CD4-positive, alpha-beta T cell treated with Interleukin-17A for 1 hour (primary cell): ENCODE results near the gene SMIM44.
"Not testable (repeated sequence)": the region's sequence is repeated elsewhere in the genome, so short reads cannot be mapped to it uniquely, and the experiment has no call there.

Source experiments
- DNase-seq: peaks from one replicate; pipeline ENCODE4 v3.0.0-alpha.2; 2020

Gene SMIM44

GRCh38 chr19:3483226-3483628 lies at the start of gene SMIM44:
TSS of gene SMIM44 (minus strand) at chr19:3483441. CDS start at chr19:3483403, 38 bp downstream.
- no peak for DNase-seq

DNA sequence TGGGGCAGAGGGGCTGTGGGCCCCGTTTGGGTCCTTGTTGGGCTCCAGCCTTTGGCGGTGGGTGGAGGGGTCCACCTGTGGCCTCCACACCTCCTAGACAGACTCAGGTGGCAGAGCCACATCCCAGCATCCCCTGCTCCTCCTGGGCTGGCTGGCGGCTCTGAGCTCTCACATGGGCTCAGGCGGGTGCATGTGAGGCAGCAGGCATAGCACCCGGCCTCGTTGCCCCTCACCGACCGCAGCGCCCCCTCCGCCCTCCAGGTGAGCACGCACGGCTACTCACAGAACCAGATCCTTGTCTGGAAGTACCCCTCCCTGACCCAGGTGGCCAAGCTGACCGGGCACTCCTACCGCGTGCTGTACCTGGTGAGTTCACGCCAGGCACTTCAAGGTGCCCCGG lies 49.8 kb upstream of the SMIM44 start:
- DNase-seq, result no peak

GRCh38 chr19:3532154-3532786 lies 49.0 kb upstream of the SMIM44 start:
- DNase-seq, result no peak

DNA sequence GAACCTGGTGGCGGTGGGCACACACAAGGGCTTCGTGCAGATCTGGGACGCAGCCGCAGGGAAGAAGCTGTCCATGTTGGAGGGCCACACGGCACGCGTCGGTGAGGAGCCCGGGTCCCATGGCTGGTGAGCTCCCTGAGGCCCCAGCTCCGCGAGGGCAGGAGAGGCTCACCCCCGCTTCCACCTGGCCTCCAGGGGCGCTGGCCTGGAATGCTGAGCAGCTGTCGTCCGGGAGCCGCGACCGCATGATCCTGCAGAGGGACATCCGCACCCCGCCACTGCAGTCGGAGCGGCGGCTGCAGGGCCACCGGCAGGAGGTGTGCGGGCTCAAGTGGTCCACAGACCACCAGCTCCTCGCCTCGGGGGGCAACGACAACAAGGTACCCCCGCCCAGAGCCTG lies 48.5 kb upstream of the SMIM44 start:
- no peak for DNase-seq

DNA sequence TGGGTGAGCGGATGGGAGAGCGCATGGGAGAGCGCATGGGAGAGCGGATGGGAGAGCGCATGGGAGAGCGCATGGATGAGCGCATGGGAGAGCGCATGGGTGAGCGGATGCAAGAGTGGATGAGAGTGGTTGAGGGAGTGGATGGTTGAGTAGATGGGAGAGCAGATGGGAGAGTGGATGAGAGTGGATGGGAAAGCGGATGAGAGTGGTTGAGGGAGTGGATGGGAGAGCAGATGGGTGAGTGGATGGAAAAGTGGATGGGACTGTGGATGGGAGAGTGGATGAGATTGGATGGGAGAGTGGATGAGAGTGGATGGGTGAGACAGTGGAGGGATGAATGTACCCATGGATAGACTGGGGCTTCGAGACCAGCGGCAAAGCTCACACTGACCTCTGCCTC lies 47.1 kb upstream of the SMIM44 start:
- no peak for DNase-seq

- DNase-seq, result not testable (repeated sequence)
Observed at GRCh38 chr19:3529299-3529698, 46.1 kb upstream of the SMIM44 start.

DNA sequence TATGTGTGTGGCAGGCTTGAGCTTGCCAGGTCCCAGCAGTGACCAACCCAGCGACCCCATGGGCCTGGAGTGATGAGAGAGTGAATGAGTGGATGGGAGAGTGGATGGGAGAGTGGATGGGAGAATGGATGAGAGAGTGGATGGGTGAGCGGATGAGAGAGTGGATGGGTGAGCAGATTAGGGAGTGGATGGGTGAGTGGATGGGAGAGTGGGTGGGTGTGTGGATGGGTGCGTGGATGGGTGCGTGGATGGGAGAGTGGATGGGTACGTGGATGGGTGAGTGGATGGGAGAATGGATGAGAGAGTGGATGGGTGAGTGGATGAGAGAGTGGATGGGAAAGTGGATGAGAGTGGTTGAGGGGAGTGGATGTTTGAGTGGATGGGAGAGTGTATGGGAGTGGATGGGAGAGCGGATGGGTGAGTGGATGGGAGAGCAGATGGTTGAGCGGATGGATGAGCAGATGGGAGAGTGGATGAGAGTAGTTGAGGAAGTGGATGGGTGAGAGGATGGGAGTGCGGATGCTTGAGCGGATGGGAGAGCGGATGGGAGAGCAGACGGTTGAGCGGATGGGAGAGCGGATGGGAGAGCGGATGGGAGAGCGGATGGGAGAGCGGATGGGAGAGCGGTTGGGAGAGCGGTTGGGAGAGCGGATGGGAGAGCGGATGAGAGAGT lies 45.4 kb upstream of the SMIM44 start:
- no peak for DNase-seq

- no peak for DNase-seq
Observed at GRCh38 chr19:3528080-3528479, 44.8 kb upstream of the SMIM44 start.

- no peak for DNase-seq
Observed at GRCh38 chr19:3527238-3527910, 44.1 kb upstream of the SMIM44 start.

- no peak for DNase-seq
Observed at GRCh38 chr19:3526507-3527237, 43.4 kb upstream of the SMIM44 start.

DNA sequence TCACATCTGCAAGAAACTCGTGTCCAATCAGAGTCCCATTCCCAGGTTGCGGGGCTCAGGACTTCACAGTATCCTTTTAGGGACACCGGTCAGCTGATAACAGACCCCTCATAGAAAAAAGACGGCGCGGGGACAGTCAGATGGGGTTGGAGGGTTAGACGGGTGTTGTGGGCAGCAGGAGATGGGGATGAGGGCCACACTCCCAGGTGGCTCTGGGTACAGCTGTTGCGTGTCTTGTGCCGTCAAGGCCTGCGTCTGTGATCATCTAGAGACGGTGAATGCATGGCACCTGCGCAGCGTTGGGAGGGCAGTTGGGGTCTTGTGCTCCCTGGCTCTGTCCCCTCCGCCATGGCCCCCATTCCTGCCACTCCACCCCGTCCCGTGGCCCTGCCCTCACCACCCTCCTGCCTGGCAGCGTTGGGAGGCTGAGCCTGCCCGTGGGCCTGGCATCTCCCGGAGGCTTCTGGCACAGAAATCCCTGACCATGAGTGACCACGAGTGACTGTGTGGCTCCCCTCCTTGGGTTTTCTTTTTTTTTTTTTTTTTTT lies 41.7 kb upstream of the SMIM44 start:
- DNase-seq, result no peak

- no peak for DNase-seq
Observed at GRCh38 chr19:3524078-3524842, 41.0 kb upstream of the SMIM44 start.

GRCh38 chr19:3523361-3524077 lies 40.3 kb upstream of the SMIM44 start:
- DNase-seq, result no peak

- no peak for DNase-seq
Observed at GRCh38 chr19:3522421-3523360, 39.5 kb upstream of the SMIM44 start.

DNA sequence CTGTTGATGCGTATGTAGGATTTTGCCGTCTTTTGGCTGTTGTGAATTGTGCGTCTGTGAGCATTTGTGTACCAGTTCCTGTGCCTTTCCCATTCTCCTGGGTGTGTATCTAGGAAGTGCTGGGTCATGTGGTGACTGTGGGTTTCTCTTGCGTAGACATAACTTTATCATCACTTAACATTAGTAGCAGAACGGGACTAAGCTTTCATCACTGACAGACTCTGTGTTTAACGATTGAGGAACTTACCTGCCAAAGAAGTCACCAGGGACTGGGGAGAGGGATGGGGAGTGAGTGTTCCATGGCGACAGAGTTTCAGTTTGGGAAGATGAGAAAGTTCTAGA lies 37.8 kb upstream of the SMIM44 start:
- DNase-seq, result no peak

GRCh38 chr19:3520166-3521103 lies 37.2 kb upstream of the SMIM44 start:
- no peak for DNase-seq

DNA sequence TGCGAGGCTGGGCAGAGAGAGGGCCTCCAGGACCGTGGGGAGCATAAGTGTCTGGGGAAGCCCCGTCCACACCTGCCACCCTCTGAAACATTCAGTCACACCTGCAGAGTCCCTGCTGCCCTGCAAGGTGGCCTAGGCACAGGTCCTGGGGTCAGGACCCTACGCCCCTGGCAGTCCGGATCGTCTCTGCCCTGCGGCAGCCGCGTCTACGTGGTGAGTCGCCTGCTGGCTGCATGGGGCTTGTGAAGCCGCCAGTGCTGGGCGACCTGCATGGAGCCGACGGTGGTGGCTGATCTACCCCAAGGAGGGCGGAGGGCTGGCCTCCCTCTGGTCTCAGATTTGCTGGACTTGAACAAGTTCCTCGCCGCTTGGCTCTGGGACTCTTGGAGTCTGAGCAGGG lies 35.9 kb upstream of the SMIM44 start:
- no peak for DNase-seq

GRCh38 chr19:3518659-3519058 lies 35.4 kb upstream of the SMIM44 start:
- DNase-seq, result no peak

- no peak for DNase-seq
Observed at GRCh38 chr19:3518255-3518654, 35.0 kb upstream of the SMIM44 start.

DNA sequence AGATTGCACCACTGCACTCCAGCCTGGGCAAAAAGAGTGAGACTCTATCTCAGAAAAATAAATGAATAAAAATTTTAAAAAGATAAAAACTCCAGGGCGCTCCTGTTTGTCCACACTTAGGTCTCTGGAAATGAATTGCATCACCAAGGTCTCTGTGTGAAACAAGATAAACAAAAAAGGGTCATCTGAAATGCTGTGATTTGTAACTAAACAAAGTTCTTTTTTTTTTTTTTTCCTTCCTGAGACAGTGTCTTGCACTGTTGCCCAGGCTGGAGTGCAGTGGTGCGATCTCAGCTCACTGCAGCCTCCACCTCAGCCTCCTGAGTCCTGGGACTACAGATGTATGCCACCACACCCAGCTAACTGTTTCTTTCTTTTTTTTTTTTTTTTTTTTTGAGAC lies 34.4 kb upstream of the SMIM44 start:
- DNase-seq, result no peak
